M059J (cell line): Measurements from ENCODE around the gene NGF. TPM values are rescaled to one million over a fixed set of nuclear protein-coding genes. Genes with fewer than 3 reads are reported as not detected.

ENCODE experiments used
- DNase-seq: peaks from one replicate; pipeline ENCODE4 v3.0.0-alpha.2; 2012; ENCODE audit warnings: low read depth
- total RNA-seq: library from RNA; depleted of rRNA; stranded (reverse); fragments of >200 nt; shearing (Covaris generic); gene quantifications from 2 replicates; pipeline ENCODE4 v1.2.3, GENCODE V29; 2014

NGF gene
- total RNA-seq, 1 experiment from 2014 or later = 7.6 TPM

DNA sequence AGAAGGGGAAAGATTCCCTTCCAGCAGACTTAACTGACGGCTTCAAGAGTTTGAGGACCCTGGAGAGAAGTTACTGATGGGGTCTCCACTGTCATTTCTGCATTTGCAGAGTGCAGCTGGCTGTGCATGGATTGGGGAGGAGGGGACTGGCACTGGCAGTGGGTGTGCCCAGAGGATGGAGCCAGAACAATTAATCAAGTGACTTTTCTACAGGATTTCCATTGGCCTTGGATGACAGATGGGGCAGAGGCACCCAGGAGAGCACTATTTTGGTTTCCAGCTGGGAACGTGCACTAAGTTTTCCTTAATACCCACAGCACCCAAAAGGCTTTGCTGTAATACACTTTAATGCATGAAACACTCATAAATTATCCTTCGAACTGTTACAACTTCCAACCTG is 1.3 kb downstream of the NGF start:
- no peak for DNase-seq

DNA sequence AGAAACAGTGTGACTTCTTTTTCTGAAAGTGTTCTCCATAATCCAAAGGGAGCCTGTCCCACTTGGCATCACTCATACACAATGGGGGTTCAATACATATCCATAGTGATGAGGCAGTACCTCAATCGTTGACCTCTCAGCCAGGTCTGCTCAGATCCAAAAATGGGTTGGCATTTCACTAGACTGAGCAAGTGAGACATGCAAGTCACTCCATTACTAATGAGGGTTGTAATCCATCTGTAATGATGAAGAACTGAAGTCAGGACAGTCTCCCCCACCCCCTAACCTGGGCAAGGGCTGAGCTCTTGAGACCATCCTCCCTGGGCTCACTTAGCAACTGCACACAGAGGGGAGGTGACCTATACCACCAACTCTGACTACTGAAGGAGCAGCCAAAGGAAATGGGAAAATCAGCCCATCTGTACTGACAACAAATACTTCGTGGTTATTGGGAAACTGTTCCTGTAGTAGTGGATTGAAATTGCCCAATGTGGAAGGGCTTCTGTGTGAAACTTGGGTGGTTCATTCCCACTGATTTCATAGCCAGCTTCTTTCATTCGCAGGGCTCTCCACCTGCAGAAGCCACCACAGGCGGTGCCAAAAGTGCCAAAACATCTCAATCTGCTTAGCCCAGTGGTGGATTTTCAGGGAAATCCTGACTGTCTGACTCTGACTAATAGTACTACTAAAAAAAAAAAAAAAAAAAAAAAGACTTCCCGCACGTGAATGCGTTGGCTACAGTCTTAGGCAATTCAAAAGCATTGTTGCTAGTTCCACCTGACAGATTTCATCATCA is 5.0 kb downstream of the NGF start:
- peak; percentile 80 for DNase-seq

DNA sequence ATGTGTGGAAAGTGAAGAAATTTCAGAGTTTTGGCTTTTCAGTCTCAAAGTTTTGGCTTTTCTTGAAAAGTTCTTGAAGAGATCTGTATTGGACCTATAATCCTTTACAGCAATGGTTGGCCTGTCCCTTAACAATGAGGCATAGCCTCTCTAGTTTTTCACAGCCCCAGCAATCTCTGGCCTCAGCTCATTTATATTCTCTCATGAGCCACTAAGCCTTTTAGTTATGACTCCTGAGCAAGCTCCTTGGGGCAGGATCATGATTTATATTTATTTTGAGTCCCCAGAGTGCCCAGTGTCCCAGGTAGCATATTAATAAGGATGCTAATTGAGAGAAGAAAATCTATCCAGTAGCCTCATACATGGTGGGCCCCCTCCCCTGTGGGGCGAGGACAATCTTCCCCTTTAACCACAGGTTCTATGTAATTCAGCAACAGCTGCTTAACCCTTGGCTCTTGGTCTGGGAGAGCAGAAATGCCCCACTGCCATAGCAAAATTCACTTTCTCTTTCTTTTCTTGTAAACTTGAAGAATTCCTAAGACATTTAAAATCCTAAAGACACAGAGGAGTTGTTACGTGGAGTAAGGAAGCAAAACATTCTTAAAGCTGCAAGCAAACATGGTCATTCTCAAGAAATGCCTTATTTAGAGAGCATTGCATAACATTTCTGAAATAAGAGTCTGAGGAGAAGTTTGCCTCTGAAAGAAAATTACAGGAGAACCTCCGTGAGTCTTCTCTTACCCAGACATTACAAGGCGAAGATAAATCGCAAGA is 6.3 kb downstream of the NGF start:
- peak; percentile 50 for DNase-seq

DNA sequence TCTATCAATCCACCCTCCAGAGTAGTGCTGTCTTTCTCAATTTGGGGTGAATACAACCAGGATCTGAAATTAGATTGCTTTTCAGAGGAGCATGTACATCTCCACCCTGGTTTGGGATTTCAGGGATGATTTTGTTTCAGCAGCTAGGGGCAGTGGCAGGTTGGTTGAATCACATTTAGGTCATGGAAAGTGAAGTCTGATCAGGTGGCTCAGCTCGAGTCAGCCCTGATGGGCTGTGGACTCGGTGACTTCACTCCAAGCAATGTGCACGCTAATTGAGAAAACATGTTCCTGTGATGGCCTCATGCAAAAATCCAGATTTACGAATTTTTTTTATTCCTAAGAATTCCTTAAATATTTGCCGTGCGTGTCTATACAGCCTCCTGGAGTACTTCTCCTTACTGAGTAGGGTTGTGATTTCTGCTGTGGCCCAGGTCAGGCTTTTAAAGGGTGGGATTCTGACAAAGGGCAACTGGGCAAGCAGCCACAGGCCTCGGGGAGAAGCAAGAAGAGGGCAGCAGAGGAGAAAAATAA is 7.5 kb downstream of the NGF start:
- peak; percentile 89 for DNase-seq

DNA sequence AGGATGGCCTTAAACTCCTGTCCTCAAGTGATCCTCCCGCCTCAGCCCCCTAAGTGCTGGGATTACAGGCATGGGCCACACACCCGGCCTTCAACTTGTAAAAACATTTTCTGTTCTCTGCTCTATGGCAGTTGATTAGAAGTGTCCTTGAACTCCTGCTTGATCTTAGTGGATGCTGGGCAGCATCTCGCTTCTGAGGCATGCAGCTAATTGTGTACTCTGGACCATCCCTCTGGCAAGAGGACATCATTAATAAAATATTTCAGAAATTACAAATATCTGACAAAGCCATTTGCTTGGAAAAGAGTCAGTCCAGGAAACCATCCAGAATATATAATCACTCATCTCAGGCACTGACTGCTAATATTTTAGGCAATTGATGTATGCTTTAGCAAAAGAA is 8.1 kb downstream of the NGF start:
- peak; percentile 45 for DNase-seq

DNA sequence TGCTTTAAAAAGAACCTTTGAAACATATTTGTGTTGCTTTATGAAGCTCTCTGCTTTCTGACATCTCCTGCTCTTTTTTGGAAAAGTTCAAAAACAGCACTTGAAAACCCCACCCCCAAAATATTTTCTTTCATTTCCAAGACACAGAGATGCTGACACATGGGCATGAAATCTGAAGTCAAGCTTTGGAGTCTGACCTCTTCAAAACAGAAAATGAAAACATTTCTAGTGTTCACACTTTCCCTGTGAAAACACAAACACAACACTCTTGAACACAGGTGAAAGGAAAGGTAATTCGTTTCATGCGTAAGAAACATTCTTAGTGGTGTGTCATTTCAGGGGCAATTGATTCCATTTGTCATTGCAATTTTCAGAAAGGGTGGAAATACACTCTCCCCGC is 10.8 kb downstream of the NGF start:
- peak; percentile 53 for DNase-seq

DNA sequence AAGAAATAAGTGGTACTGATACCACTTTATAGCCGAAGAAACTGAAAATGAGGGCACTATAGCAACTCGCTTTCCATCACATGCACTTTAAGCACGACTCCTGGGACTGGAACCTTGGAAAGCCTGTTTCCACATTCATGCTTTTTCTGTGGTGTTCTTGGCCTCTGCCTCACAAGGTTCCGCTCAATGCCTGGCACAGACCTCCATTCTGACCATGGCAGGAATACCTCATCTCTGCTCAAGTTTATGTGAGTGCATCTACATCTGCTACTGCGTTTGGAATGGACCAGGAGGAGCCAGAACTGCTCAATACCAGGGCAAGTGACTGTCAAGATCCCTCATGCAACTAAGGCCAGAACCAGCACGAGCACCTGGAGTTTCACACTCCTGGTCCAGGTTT is 11.6 kb downstream of the NGF start:
- no peak for DNase-seq

DNA sequence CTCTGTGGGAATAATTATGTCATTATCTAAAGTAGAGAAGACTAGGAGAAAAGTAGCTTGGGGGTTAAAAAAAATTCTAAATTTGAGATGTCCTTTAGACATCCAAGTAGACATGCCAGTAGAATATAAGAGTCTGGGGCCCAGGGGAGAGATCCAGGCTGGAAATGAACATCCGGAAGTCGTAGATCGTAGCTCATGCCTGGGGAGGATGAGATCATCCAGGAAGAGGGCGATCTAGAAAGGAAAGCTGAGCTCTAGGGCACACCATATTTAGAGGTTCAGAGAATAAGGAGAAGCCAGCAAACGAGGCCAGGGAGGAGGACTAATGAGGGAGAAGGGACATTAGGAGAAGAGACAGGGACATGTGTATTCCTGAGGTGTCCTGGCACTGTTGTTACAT is 12.2 kb downstream of the NGF start:
- DNase-seq = peak; percentile 79

DNA sequence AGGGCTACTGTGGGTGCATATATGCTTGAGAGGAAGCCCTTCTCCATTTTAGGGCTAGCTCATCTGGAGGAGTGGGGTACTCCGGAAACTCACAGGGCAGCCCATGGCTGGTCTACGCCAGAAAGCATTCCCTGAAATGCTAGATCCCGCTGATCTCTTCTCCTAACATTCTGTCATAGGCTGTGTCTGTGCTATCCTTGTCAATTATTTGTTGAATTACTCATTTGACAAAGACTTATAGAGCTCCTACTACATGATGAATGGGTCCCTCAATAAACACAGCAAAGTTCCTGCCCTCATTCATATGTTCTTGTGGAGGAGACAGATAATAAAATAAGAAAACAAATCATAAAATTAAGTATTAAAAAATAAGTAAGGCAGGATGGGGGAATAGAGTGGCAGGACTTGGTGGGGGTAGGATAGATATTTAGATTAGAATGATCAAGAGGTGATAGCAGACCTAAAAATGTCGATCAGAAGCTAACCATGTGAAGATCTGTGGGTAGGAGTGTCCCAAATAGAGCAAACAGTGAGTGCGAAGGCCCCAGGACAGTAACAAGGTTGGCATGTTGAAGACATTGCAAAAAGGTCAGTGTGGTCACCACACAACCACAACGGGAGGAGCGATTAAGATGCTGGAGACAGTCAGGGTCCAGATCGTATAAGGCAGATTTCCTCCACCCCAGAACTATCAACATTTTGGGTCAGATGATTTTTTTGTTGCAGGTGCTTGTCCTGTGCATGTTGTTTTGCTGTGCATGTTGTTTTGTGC is 13.2 kb downstream of the NGF start:
- peak; percentile 91 for DNase-seq

DNA sequence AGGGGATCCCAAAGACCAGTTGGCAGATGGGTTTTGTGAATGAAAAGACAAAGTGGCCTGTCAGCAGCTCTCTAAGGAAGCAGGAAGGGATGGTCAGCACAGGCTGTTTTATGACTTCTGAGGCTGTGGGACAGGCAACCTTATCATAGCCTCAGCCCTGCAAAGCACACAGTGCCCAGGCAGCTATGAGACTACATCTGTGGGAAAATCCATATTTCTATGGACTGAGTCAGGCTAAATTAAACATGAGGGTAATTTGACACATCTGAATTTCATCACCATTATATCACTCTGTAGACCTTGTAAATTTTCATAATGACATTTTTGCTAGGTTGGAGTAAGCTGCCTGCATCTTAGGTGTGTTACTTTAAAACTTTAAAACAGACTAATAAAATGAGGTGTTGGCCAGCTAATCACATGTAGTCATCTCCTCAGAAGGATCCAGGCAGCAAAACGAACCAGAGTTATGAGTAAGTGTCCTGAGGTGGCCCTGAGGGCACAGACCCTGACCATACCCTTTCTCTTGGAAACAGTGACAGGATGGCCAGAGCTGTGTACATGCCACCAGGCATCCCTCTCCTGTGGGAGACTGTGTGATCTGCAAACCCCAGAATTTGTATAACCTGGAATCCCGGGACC is 14.6 kb downstream of the NGF start:
- DNase-seq = peak; percentile 82

DNA sequence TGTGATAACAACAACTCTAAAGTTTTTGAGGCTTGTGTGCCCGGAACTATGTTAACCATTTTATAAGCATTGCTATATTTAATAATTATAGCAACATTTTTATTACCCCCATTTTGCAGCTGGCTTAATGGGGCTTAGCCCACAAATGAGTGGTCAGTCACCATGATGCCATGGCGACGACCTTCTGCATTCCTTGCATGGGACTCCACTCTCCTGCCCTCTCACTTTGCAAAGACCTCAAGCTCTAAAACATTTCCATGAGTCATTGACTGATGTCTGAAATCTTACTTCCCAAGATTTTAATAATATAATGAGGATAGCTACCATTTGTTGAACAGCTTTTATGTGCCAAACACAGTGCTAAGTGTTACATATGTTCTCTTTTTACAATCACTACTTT is 15.4 kb downstream of the NGF start:
- peak; percentile 86 for DNase-seq

DNA sequence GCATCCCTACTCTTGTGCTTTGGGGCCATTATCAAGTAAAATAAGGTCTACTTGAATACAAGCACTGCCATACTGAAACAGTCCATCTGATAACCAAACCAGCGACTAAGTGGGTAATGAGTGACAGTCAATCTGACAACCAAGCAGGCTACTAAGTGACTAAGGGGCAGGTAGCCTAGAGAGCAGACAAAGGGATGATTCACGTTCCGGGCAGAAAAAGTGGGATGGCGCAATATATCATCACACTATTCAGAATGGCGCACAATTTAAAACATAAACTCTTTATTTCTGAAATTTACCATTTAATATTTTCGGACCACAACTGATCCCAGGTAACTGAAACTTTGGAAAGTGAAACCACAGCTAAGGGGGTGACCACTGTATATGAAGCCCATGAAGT is 17.7 kb downstream of the NGF start:
- DNase-seq = peak; percentile 57

DNA sequence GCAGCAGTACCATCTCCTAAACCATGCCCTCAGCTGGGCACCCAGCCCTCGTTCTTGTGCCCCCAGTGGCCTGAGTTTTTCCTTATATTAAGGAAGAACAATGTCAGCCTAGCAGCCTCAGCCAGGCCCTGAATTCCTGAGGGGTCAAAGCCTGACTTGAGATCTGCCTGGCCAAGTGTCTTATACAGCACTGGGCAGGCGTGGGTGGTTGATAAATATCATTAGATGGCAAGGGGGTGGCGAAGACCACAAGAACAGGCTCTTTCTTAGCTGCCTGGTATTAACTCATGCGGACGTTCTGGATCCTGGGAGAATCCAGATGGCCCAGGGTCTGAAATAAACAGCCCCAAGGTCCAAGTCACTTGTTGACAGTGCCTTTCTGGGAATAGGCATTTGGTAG is 18.3 kb downstream of the NGF start:
- no peak for DNase-seq

DNA sequence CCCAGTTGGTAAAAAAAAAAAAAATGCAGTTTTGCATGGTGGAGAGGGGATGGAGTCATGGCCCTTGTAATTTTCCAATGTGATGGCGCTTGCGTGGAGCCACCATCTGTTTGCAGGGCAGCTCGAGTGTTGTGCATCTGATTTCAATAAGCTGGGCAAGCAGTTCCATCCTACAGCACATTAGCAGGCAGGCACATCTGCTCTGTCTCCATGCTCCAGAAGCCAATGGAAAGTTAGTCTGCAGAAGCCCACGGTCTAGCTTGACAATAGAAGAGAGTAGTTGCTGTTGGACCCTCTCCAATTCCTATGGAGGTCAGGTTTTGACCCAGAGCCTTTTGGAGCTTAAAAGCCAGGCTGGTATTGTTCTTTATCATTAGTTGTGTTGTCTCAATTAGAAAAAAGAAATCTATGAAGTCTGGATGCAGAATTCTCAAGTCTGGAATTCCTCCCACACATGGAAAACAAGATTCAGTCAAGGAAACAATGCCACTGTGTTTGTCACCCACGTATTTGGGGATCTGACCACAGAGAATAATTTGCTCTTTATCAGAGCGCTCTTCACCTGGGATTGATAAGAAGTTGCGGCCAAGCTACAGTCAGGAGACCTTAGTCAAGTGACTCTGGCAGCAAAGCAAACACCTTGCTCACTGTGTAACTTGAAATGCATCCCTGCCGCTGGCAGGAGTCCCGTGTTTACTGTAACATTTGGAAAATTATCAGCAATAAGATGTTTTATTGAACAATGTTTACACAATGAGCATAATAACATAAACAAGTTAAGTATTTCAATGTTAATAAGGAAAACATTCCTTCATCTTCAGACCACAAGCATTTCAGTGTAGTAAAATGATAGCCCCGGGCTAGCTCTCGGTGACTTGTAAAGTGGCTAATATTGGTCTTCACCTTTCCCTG is 20.7 kb downstream of the NGF start:
- peak; percentile 82 for DNase-seq

DNA sequence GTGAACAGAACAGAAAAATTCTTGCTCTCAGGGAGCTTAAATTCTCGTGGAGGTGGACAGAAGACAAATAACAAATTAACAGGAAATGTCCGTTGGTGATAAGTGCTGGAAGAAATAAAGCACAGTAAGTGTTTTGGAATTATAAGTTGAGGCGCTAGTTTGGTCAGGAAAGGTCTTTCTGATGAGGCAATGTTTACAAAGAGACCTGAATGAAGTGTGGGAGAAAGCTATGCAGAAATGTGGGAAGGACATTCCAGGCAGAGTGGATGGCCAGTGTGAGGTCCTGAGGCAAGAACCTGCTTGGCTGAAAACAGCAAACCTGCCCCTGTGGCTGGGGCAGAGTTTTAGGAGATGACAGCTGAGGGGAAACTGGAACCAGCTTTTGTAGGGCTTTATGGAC is 23.3 kb downstream of the NGF start:
- peak; percentile 91 for DNase-seq

DNA sequence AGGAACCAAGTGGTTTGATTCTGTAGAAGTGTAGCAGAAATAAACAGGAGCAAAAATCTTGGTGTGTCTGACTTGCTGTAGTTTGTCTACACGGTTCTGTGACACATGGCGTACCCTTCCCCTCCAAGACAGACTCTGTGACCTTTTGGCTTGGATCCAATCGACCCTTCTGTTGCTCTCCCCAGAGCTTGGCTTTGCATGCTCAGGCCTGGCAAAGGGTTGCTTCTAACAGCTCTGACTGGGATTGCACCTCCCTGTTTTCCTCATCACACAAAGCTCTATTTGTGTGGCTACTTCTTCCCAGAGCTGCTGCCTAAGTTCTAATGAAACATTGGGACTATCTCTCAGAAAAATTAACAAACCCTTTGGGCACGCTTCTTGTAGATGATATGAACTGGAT is 24.0 kb downstream of the NGF start:
- no peak for DNase-seq

DNA sequence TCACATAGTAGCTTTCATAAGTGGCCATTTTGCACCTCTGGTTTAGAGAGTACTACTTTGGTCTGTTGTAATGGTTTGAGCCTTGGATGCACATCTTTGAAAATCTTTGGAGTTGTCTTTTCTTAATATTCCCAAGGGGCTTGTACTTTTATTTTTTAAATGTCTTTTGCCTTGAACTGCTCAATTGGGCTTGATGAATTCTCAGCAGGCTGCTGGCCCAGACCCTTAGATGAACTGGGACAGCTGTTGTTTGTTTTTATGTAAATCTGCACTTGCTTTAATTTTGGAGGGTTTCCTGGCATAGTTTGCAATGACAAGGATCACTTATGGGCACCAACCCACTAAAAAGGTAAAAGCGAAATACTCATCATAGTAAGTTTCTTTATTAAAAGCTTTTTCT is 24.9 kb downstream of the NGF start:
- DNase-seq = no peak

DNA sequence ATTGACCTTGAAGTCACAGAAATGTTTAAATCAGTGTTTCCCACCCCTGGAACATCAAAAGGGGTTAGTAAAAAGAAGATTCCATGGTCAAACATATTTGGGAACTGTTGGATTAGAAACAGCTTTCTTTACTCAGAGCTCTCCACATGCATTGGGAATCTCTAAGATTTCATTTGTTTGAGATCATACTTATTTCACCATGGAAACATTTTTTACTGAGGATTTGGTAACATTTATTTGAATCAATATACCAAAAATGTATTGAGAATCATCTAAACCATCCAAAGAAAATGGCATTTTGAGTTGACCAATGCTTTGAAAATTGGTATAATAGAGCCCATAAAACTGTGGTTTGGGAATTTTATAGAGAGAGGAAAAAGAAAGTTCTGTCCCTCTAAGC is 25.3 kb downstream of the NGF start:
- no peak for DNase-seq

DNA sequence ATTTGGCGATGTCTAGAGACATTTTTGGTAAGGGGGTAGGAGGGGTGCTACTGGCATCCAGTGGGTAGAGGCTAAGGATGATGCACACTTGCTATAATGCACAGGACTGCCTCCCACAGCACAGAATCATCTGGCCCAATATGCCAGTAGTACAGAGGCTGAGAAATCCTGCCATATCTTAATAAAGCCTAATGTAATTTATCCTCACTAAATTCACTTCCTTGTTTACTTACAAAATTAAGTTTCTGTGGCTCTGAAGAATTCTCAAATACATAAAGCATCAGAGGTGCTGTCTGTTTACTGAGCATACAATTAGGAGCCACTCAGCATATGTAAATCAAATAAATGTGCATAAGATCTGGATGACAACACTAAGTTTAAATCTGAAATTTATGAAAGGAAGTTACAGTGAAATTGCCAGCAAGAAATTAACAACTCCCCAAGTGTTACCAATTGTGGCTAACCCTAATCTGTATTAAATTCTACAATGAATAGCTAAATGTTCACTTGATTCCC is 26.5 kb downstream of the NGF start:
- no peak for DNase-seq
